Measurements from ENCODE around the gene TFCP2L1. TPM values are rescaled to one million over a fixed set of nuclear protein-coding genes. Genes with fewer than 3 reads are reported as not detected.

The TFCP2L1 gene
- total RNA-seq, 1 donor from 2014 or later = 0.27 TPM

GRCh38 chr2:121207494-121207893, 77.5 kb downstream of the TFCP2L1 start:
- ATAC-seq (no peak), DNase-seq (ENCODE audit: low spot score) (no peak)
- intact Hi-C loops (cut with DNase I) = no loop called here

DNA sequence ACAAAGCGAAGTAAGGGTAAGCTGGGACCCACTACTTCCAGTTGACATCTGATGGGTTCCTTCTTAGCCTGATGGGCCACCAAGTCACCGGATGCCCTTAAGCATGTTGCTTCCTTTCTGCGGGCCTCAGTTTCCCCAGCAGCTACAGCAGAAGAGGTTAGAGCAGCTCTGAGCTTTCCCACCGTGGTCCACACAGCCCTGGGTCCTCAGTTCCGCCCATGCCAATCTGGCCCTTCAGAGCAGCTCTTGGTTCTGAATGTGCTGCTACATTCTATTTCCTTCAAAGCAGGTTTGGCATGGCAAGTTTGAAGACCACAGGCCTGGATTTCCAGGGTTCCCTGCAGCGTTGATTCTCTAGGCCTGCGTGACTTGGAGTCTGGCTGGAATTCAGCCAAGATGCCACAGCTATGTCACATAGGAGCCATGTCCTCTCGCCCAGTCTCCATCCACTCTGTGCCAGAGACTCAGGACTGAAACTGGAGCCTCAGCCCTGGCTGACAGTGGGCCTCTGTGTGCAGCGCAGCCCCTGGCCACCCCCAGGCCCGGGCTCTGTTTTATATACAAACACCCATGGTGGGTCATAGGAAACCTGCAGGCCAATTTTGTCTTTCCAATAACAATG, 79.6 kb downstream of the TFCP2L1 start:
- DNase-seq (ENCODE audit: low spot score) (no peak), ATAC-seq (no peak)
- intact Hi-C loops (cut with DNase I) = no loop called here

- no peak for ATAC-seq
- intact Hi-C loops (cut with DNase I) = no loop called here
- no peak for DNase-seq (ENCODE audit: low spot score)
These were observed 81.3 kb downstream of the TFCP2L1 start for GRCh38 chr2:121203591-121204249.

GRCh38 chr2:121202541-121203310, 82.3 kb downstream of the TFCP2L1 start:
- no peak for ATAC-seq
- DNase-seq (ENCODE audit: low spot score) = no peak
- intact Hi-C loops (cut with DNase I) = no loop called here

GRCh38 chr2:121201796-121202195, 83.2 kb downstream of the TFCP2L1 start:
- no peak for DNase-seq (ENCODE audit: low spot score)
- ATAC-seq = no peak
- intact Hi-C loops (cut with DNase I) = no loop called here

DNA sequence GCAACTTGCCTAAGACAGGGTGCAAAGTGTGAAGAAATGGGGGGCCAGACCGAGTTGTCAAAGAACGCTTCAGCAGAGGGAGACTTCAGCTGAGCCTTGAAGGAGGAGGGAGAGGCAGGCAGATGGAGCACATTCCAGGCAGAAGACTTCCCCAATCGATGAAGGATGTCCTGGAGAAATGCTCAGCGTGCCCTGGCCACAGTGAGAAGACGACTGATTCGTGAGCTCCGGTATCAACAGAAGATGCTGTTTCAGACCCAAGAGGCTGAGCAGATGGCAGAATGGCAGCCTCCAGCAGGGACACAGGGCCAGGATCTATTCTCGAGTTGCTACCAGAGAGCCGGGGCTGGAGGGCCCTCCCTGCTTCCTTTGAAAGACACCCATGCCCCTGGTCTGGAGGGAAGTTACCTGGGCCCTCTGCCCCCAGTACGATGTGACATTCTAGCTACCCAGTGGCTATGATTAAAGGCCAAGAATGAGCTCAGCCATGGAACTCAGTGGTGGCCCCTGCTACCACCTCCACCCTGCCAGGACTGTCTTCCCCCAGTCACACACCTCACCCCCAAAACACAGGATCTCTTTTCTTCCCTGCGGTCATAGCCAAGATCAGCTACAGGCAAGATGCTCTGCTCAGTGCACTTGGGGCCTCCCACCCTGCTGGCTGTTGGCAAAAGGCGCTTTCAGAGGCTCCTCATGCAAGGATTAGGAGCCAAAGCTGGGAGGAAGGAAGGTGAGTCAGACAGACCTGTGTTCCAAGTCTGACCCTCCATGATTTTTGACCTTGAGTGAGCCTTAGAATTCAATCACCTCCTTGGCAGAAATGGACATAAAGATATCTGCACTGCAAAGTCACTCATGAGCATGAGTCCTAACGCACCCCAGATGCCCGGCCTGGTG, 84.3 kb downstream of the TFCP2L1 start:
- ATAC-seq = no peak
- DNase-seq (ENCODE audit: low spot score) = no peak

DNA sequence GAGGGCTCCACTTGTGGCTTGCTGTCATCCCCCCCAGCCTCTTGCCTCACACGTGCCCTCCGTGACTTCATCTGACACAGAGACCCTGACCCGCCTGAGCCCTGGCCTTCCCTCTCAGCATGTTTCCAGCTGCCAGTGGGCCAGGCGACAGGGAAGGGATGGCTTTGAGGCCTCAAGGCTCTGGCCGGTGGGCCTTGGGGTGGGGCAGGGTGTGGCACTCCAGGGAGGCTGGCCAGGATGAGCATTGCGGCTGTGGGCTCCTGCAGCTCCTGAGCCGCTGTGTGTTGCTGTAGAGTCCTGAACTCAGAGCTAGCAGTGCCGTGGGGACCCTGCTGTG, 85.0 kb downstream of the TFCP2L1 start:
- ATAC-seq = no peak
- DNase-seq (ENCODE audit: low spot score) = no peak
- intact Hi-C loops (cut with DNase I) = no loop called here

More for the DNA sequence above, 84.3 kb downstream of the TFCP2L1 start:
- intact Hi-C loops (cut with DNase I) = no loop called here

DNA sequence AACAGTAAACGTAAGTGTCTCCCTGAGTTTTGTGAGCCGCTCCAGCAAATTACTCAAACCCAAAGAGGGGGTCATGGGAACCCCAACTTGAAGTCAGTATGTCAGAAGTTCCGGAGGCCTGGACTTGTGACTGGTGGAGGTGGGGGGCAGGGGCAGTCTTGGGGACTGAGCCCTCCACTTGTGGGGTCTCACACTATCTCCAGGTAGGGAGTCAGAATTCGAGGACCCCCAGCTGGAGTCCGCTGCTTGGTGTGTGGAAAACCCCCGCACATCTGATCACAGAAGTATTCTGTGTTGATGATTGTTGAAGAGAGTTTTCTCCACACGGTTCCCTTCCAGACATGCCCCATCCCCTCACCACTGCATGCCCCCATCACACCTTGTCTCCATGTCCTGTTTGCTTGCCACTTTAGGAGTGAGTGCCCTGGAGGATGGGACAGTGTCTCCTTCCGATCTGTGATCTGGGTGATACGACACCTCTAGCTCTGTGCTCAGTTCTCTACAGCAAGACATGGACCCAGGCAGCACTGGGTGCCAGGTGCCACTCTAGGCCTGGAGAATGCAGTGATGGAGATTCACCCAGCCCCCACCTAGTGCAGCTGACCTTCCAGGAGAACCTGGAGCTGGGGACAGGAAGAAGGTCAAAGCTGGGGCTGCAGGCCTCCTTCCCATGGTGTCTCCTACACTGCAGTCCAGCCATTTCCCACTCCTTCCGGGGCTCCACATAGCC, 85.6 kb downstream of the TFCP2L1 start:
- ATAC-seq (no peak), DNase-seq (ENCODE audit: low spot score) (no peak)
- intact Hi-C loops (cut with DNase I) = no loop called here

GRCh38 chr2:121197369-121198091, 87.5 kb downstream of the TFCP2L1 start:
- ATAC-seq (peak; percentile 86), DNase-seq (ENCODE audit: low spot score) (no peak)
- intact Hi-C loops (cut with DNase I) = no loop called here

DNA sequence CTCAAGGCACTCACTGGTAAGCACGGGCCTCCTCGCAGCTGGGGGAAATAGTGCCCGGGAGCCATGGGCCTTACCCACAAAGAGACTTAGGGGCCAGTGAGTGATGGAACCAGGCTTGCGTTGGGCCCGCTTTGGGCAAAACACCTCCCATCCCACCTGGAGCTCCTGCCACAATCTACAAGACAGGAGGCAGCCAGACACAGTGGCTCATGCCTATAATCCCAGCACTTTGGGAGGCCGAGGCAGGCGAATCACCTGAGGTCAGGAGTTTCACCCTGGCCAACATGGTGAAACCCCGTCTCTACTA, 88.2 kb downstream of the TFCP2L1 start:
- DNase-seq (ENCODE audit: low spot score) (no peak), ATAC-seq (no peak)
- intact Hi-C loops (cut with DNase I) = no loop called here

- intact Hi-C loops (cut with DNase I) = no loop called here
- ATAC-seq = no peak
These were observed 88.7 kb downstream of the TFCP2L1 start for GRCh38 chr2:121196132-121196848.

GRCh38 chr2:121195036-121195435, 90.0 kb downstream of the TFCP2L1 start:
- intact Hi-C loops (cut with DNase I) = no loop called here
- DNase-seq (ENCODE audit: low spot score) = no peak
- no peak for ATAC-seq

More at GRCh38 chr2:121196132-121196848, 88.7 kb downstream of the TFCP2L1 start:
- no peak for DNase-seq (ENCODE audit: low spot score)

DNA sequence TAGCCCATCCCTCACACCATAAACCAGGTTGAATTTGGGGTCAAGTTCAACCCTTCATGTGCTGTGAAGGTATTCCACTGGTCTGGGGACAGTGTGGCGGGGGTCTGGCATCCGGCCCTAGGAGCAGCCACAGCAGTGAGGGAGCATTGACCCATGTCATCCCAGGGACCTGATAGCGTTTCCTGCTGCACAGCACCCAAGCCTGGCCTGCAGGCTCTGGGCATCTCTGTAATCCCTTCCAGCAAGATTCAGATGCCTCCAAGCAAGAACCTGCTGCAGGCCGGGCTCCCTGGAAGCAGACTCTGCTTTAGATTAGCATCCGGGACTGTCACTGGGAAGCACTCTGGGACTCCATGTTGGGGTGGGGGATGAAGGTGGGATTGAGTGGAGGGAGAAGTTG, 90.4 kb downstream of the TFCP2L1 start:
- no peak for DNase-seq (ENCODE audit: low spot score)
- no peak for ATAC-seq

DNA sequence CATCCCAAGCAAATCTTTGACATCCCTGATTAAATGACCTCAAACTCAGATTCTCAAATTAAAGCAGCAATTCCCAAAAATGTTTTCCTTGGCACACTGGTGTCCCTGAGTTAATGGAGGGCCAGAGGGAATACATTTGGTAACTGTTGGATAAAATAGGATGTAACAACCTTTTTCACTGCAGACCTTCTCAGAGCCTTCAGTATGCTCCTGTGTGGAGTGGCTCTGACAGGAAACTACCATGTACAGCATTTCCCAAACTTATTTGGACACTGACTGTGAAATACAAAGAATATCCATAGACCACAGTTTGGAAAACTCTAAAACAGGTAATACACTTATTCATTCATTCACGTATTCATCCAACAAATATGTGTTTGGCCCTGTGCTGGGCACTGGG, 91.8 kb downstream of the TFCP2L1 start:
- intact Hi-C loops (cut with DNase I) = no loop called here
- ATAC-seq (no peak), DNase-seq (ENCODE audit: low spot score) (no peak)

More for the DNA sequence above, 90.4 kb downstream of the TFCP2L1 start:
- intact Hi-C loops (cut with DNase I) = no loop called here

GRCh38 chr2:121192576-121192975, 92.4 kb downstream of the TFCP2L1 start:
- intact Hi-C loops (cut with DNase I) = no loop called here
- ATAC-seq = no peak
- no peak for DNase-seq (ENCODE audit: low spot score)

DNA sequence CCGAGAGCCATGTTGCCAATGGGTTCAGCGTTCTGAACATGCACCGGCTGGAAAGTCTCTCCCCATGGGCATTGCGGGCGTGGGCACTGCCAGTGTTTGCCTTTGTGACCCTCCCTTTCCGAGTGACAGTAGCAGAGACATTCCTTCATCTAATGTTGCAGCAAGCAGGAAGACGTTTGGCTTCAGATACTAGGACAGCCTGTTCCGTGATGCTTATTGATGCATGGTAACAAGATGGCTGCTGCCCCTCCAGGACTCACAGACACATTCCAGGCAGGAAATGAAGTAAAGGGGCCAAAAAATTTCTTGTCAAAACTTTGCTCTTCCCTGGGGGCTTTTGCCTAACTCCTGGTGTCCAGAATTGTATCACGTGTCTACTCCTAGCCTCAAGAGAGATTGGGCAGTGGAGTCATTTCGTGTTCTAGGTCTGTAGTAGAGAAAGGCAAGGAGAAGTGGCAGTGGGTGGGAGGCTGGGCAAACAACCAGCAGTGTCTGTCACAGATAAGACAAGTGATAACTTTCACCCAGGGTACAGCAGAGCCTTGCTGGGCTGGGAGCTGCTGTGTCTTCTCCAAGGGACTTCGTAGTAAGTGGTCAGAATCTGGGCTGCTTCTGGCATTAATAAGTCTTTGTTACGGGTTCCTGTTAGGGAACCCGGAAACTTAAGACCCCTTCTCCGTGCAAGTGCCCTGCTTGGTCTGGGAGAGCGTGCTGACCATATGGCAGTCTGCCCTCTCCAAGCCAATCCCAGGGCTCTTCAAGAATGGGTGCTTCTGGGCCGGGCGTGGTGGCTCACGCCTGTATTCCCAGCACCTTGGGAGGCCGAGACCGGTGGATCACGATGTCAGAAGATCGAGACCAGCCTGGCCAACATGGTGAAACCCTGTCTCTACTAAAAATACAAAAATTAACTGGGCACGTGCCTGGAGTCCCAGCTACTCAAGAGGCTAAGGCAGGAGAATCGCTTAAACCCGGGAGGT, 93.5 kb downstream of the TFCP2L1 start:
- intact Hi-C loops (cut with DNase I) = no loop called here
- no peak for DNase-seq (ENCODE audit: low spot score)
- ATAC-seq = no peak

Measured in sciatic nerve (tissue), 2 donors.